K562 (cell line): ENCODE results near the gene SLC25A1. TPM values are rescaled to one million over a fixed set of nuclear protein-coding genes. Genes with fewer than 3 reads are reported as not detected.

ENCODE experiments used
- DDX20 ChIP-seq: fragments of 450-650 bp; IDR thresholded peaks from 2 replicates; pipeline ENCODE4 v1.6.1; 2016; ENCODE audit warnings: missing genetic modification characterization, low read depth, mild to moderate bottlenecking, missing compliant biosample characterization, moderate library complexity
- ELF4 ChIP-seq: fragments of 450-650 bp; formaldehyde crosslinking; IDR thresholded peaks from 2 replicates; pipeline ENCODE4 v1.4.0; 2022; ENCODE audit warnings: missing genetic modification characterization
- FOXA1 ChIP-seq: fragments of 450-650 bp; IDR thresholded peaks from 2 replicates; pipeline ENCODE4 v1.6.1; 2016; ENCODE audit warnings: mild to moderate bottlenecking, borderline replicate concordance
- FOXA3 ChIP-seq, 2 experiments: fragments of 450-650 bp in 1 of 2; sonication (generic) in 1 of 2; formaldehyde crosslinking; IDR thresholded peaks in 1 of 2; conservative IDR thresholded peaks in 1 of 2; 2 replicates each; pipeline versions ENCODE4 v1.4.0 to v1.8.0; 2020 to 2022; ENCODE audit warnings: mild to moderate bottlenecking in 2 of 2, missing genetic modification reagents in 1 of 2
- KAT2B ChIP-seq: IDR thresholded peaks from one replicate; pipeline ENCODE4 v1.6.1; 2012; ENCODE audit warnings: low read depth, mild to moderate bottlenecking, control low read depth, inconsistent platforms, low read length, moderate library complexity
- PPARD ChIP-seq: fragments of 250-450 bp; sonication (Bioruptor Pico); IDR thresholded peaks from 2 replicates; pipeline ENCODE4 v1.8.0; 2022; ENCODE audit warnings: inconsistent platforms, mild to moderate bottlenecking, moderate library complexity
- SIN3B ChIP-seq: fragments of 450-650 bp; IDR thresholded peaks from 2 replicates; pipeline ENCODE4 v1.6.1; 2017; ENCODE audit warnings: low read depth, mild to moderate bottlenecking, moderate library complexity
- TAF15 ChIP-seq: fragments of 200-400 bp; formaldehyde crosslinking; IDR thresholded peaks from 2 replicates; pipeline ENCODE4 v1.6.1; 2017; ENCODE audit warnings: mild to moderate bottlenecking, low read depth, low read length, moderate library complexity
- U2AF1 ChIP-seq: fragments of 200-400 bp; formaldehyde crosslinking; optimal IDR thresholded peaks from 2 replicates; pipeline ENCODE3; 2017; ENCODE audit warnings: mild to moderate bottlenecking, low read depth, low read length, moderate library complexity
- polyA plus RNA-seq, 8 experiments: library from polyadenylated mRNA; depleted of rRNA in 4 of 8; stranded (reverse) in 5 of 8; unstranded in 3 of 8; fragments of >200 nt; fragmentation: Nextera tagmentation in 2 of 8; fragmentation: Illumina TruSeq in 1 of 8; extraction: Ambion mirVana in 2 of 8; extraction: Trizol in 1 of 8; gene quantifications; 2 replicates each; pipeline versions ENCODE4 v1.2.1 to v1.2.3, GENCODE V29; 2011 to 2014; ENCODE audit warnings: inconsistent platforms in 1 of 8, missing spikeins in 1 of 8
- total RNA-seq, 7 experiments: library from RNA; depleted of rRNA in 6 of 7; stranded (reverse); fragments of >200 nt in 6 of 7; fragmentation: Illumina TruSeq in 2 of 7; extraction: Trizol in 2 of 7; gene quantifications; 2 replicates each; pipeline versions ENCODE4 v1.2.1 to v1.2.3, GENCODE V29; 2011 to 2021; ENCODE audit warnings: low replicate concordance in 1 of 7
- TF ChIP-seq, protein P1 (sequence below), 2 experiments: fragments of 450-650 bp; IDR thresholded peaks; 2 replicates each; pipeline ENCODE4 v1.6.1; 2018; ENCODE audit warnings: mild to moderate bottlenecking in 2 of 2, low read depth in 1 of 2; ENCODE audit not compliant: partially characterized antibody in 2 of 2
- TF ChIP-seq, protein P2 (sequence below): IDR thresholded peaks from 2 replicates; pipeline ENCODE4 v1.6.1; 2011; ENCODE audit not compliant: insufficient read length; ENCODE audit errors: extremely low read depth
- TF ChIP-seq, protein P3 (sequence below): fragments of 450-650 bp; formaldehyde crosslinking; IDR thresholded peaks from 2 replicates; pipeline ENCODE4 v1.4.0; 2020; ENCODE audit warnings: mild to moderate bottlenecking, moderate library complexity
- TF ChIP-seq, protein P4 (sequence below): fragments of 450-650 bp; IDR thresholded peaks from 2 replicates; pipeline ENCODE4 v1.6.1; 2016; ENCODE audit warnings: missing biosample characterization, missing genetic modification characterization
- TF ChIP-seq, protein P5 (sequence below): fragments of 450-650 bp; formaldehyde crosslinking; IDR thresholded peaks from 2 replicates; pipeline ENCODE4 v1.4.0; 2022; ENCODE audit warnings: mild to moderate bottlenecking, moderate library complexity
- TF ChIP-seq, protein P6 (sequence below): fragments of 250-450 bp; sonication (Bioruptor Pico); IDR thresholded peaks from 2 replicates; pipeline ENCODE4 v1.4.0; 2020; ENCODE audit warnings: mild to moderate bottlenecking, moderate library complexity

The SLC25A1 gene
- total and polyA plus RNA-seq, 9 of the 15 experiments (the other 6 are each of a cell fraction or from before 2014, with no cell fraction given), result 11.0 to 408 (median 110) TPM

DNA sequence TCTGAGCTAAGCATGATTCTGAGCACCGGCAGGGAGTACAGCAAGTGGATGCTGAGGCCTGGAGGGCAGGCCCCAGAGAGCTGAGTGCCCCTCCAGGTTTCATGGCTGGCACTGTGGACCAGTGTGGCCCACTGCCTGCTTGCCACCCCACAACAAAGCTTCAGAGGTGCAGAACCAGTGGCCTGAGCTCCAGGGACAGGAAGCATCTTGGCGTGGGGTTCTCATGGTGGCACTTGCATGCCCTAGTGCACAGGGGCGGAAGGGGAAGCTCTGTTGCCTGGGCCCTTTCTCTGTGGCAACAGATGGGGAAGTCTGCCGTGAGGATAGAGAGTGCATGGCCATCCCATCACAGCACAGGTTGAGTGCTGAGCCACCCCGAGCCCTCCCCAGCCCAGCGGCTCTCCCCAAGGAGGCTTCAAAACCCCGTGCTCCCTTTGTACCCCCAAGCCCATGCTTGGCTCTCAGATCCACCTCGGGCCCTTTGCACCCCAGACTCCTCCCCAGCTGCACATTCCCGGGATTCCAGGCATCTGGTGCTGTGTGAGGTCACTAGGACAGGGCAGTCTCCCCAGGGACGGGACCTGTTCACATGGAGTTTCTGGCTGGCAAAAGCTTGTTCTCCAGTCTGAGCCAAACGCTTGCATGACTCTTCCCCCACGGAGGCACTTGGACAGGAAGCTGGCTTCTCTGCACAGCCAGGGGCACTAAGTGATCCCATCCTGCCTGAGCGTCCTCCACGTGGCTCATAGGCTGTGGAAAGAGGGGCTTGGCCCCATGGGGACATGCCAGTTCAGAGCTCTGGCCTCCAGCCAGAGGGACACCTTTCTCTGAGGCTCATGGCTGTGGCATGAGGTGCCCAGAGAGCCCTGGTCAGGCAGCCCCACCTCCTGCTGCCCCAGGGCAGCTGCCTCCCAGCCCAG lies 4.2 kb downstream of the SLC25A1 start (continued):
- TF ChIP-seq, protein P1, sequence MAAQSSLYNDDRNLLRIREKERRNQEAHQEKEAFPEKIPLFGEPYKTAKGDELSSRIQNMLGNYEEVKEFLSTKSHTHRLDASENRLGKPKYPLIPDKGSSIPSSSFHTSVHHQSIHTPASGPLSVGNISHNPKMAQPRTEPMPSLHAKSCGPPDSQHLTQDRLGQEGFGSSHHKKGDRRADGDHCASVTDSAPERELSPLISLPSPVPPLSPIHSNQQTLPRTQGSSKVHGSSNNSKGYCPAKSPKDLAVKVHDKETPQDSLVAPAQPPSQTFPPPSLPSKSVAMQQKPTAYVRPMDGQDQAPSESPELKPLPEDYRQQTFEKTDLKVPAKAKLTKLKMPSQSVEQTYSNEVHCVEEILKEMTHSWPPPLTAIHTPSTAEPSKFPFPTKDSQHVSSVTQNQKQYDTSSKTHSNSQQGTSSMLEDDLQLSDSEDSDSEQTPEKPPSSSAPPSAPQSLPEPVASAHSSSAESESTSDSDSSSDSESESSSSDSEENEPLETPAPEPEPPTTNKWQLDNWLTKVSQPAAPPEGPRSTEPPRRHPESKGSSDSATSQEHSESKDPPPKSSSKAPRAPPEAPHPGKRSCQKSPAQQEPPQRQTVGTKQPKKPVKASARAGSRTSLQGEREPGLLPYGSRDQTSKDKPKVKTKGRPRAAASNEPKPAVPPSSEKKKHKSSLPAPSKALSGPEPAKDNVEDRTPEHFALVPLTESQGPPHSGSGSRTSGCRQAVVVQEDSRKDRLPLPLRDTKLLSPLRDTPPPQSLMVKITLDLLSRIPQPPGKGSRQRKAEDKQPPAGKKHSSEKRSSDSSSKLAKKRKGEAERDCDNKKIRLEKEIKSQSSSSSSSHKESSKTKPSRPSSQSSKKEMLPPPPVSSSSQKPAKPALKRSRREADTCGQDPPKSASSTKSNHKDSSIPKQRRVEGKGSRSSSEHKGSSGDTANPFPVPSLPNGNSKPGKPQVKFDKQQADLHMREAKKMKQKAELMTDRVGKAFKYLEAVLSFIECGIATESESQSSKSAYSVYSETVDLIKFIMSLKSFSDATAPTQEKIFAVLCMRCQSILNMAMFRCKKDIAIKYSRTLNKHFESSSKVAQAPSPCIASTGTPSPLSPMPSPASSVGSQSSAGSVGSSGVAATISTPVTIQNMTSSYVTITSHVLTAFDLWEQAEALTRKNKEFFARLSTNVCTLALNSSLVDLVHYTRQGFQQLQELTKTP (IDR thresholded peaks at IDR 0.05; ENCODE audit: low read depth in 1 of 2, partially characterized antibody in 2 of 2), result no peak
- TF ChIP-seq ELF4, result no peak
- TF ChIP-seq, protein P2, sequence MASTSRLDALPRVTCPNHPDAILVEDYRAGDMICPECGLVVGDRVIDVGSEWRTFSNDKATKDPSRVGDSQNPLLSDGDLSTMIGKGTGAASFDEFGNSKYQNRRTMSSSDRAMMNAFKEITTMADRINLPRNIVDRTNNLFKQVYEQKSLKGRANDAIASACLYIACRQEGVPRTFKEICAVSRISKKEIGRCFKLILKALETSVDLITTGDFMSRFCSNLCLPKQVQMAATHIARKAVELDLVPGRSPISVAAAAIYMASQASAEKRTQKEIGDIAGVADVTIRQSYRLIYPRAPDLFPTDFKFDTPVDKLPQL, result no peak
- TF ChIP-seq FOXA3 (CRISPR knock-in tag; conservative IDR thresholded peaks at IDR 0.05 in 1 of 2, IDR thresholded peaks at IDR 0.05 in 1 of 2), result no peak
- TF ChIP-seq SIN3B, result no peak
- TF ChIP-seq DDX20 (tag), result no peak
- TF ChIP-seq, protein P3, sequence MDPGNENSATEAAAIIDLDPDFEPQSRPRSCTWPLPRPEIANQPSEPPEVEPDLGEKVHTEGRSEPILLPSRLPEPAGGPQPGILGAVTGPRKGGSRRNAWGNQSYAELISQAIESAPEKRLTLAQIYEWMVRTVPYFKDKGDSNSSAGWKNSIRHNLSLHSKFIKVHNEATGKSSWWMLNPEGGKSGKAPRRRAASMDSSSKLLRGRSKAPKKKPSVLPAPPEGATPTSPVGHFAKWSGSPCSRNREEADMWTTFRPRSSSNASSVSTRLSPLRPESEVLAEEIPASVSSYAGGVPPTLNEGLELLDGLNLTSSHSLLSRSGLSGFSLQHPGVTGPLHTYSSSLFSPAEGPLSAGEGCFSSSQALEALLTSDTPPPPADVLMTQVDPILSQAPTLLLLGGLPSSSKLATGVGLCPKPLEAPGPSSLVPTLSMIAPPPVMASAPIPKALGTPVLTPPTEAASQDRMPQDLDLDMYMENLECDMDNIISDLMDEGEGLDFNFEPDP (CRISPR knock-in tag), result no peak
- no peak for TF ChIP-seq KAT2B
- TF ChIP-seq TAF15, result peak; percentile 76; the same call in 1 of the 2 replicates
- TF ChIP-seq, protein P4, sequence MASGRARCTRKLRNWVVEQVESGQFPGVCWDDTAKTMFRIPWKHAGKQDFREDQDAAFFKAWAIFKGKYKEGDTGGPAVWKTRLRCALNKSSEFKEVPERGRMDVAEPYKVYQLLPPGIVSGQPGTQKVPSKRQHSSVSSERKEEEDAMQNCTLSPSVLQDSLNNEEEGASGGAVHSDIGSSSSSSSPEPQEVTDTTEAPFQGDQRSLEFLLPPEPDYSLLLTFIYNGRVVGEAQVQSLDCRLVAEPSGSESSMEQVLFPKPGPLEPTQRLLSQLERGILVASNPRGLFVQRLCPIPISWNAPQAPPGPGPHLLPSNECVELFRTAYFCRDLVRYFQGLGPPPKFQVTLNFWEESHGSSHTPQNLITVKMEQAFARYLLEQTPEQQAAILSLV (tag), result no peak
- no peak for TF ChIP-seq PPARD (CRISPR knock-in tag)
- TF ChIP-seq, protein P5, sequence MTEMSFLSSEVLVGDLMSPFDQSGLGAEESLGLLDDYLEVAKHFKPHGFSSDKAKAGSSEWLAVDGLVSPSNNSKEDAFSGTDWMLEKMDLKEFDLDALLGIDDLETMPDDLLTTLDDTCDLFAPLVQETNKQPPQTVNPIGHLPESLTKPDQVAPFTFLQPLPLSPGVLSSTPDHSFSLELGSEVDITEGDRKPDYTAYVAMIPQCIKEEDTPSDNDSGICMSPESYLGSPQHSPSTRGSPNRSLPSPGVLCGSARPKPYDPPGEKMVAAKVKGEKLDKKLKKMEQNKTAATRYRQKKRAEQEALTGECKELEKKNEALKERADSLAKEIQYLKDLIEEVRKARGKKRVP (CRISPR knock-in tag), result 0 out of 2 replicates have a peak, but pooled peaks have one; percentile 25
- TF ChIP-seq, protein P6, sequence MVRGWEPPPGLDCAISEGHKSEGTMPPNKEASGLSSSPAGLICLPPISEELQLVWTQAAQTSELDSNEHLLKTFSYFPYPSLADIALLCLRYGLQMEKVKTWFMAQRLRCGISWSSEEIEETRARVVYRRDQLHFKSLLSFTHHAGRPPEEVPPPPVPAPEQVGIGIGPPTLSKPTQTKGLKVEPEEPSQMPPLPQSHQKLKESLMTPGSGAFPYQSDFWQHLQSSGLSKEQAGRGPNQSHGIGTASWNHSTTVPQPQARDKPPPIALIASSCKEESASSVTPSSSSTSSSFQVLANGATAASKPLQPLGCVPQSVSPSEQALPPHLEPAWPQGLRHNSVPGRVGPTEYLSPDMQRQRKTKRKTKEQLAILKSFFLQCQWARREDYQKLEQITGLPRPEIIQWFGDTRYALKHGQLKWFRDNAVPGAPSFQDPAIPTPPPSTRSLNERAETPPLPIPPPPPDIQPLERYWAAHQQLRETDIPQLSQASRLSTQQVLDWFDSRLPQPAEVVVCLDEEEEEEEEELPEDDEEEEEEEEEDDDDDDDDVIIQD (CRISPR knock-in tag), result no peak
- TF ChIP-seq U2AF1, result no peak
- TF ChIP-seq FOXA1, result no peak
